Measurements from ENCODE around the gene HRG.

- TF ChIP-seq CTCF (IDR thresholded peaks at IDR 0.05) (no peak), POLR2A (IDR thresholded peaks at IDR 0.05) (no peak)
Observed at GRCh38 chr3:186691676-186692075, 25.9 kb downstream of the HRG start.

Measured in esophagus squamous epithelium (tissue), 4 donors.